Measurements from ENCODE around the gene DKC1. TPM values are rescaled to one million over a fixed set of nuclear protein-coding genes. Genes with fewer than 3 reads are reported as not detected.

DKC1 gene
- polyA plus RNA-seq, 1 experiment, result 50.5 TPM

- H3K27ac ChIP-seq (ENCODE audit: low read depth, low read length), result peak overlapping the region; percentile 82
- no peak overlapping the region for H3K4me3 ChIP-seq (ENCODE audit: low read depth, low read length)
- peak; percentile 70 for DNase-seq (ENCODE audit: low read depth, low spot score)
- ChIA-PET CTCF (no interaction called here), POLR2A (no interaction called here)
- TF ChIP-seq, protein P1, sequence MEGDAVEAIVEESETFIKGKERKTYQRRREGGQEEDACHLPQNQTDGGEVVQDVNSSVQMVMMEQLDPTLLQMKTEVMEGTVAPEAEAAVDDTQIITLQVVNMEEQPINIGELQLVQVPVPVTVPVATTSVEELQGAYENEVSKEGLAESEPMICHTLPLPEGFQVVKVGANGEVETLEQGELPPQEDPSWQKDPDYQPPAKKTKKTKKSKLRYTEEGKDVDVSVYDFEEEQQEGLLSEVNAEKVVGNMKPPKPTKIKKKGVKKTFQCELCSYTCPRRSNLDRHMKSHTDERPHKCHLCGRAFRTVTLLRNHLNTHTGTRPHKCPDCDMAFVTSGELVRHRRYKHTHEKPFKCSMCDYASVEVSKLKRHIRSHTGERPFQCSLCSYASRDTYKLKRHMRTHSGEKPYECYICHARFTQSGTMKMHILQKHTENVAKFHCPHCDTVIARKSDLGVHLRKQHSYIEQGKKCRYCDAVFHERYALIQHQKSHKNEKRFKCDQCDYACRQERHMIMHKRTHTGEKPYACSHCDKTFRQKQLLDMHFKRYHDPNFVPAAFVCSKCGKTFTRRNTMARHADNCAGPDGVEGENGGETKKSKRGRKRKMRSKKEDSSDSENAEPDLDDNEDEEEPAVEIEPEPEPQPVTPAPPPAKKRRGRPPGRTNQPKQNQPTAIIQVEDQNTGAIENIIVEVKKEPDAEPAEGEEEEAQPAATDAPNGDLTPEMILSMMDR (IDR thresholded peaks at IDR 0.05; ENCODE audit: low read depth, low read length), result no peak
- H3K27me3 ChIP-seq (ENCODE audit: control insufficient read depth, insufficient read depth, low read length), result no peaks in the 10 kb centered on the region
- no peaks in the 10 kb centered on the region for H3K9me3 ChIP-seq (ENCODE audit: control insufficient read depth, insufficient read depth, low read length)
These were observed 26.8 kb upstream of the DKC1 start for GRCh38 chrX:154735695-154736393.

DNA sequence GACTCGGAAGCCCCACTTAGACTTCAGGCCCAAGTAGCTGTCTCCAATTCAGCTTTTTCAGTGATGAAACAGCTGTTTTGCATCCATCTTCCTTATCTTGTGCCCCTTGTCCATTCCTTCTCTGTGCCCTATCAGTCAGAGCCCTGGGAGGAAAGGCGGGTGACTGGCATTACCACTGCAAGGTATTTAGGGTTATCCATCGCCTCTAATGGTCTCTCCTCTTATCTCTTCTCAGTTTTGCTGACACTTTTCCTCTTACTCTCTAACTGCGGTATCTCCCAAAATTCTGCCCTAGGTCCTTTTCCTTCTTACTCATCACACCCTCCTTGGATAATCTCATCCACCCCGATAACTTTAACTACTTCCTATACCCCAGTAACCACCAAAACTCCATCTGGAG is 25.5 kb upstream of the DKC1 start:
- POLR2A ChIA-PET, result no interaction called here
- H3K9me3 ChIP-seq (ENCODE audit: control insufficient read depth, insufficient read depth, low read length), result no peaks in the 10 kb centered on the region
- CTCF ChIA-PET, result interaction anchor here (3.4 kb wide), 1 partner anchor 11 kb away, joined by 30 read pairs; no protein-coding TSS in a partner anchor
- no peak overlapping the region for H3K4me3 ChIP-seq (ENCODE audit: low read depth, low read length)
- H3K27ac ChIP-seq (ENCODE audit: low read depth, low read length), result peak overlapping the region; percentile 47
- DNase-seq (ENCODE audit: low read depth, low spot score), result no peak
- H3K27me3 ChIP-seq (ENCODE audit: control insufficient read depth, insufficient read depth, low read length), result no peaks in the 10 kb centered on the region
- TF ChIP-seq, protein P1 (IDR thresholded peaks at IDR 0.05; ENCODE audit: low read depth, low read length), result no peak

- POLR2A ChIA-PET, result interaction anchor here (1.2 kb wide), 1 partner anchor 10 kb away, joined by 3 read pairs; no protein-coding TSS in a partner anchor
These were observed 24.5 kb upstream of the DKC1 start for GRCh38 chrX:154738011-154738738.

GRCh38 chrX:154739952-154740465 is 22.7 kb upstream of the DKC1 start:
- Histone ChIP-seq H3K4me3 (ENCODE audit: low read depth, low read length) (no peak overlapping the region), H3K27me3 (ENCODE audit: control insufficient read depth, insufficient read depth, low read length) (no peaks in the 10 kb centered on the region), H3K27ac (ENCODE audit: low read depth, low read length) (no peak overlapping the region), H3K9me3 (ENCODE audit: control insufficient read depth, insufficient read depth, low read length) (no peaks in the 10 kb centered on the region)
- POLR2A ChIA-PET, result no interaction called here
- DNase-seq (ENCODE audit: low read depth, low spot score), result no peak
- TF ChIP-seq, protein P1 (IDR thresholded peaks at IDR 0.05; ENCODE audit: low read depth, low read length), result no peak
- CTCF ChIA-PET, result interaction anchor here (3.4 kb wide), 1 partner anchor 9 kb away, joined by 30 read pairs; no protein-coding TSS in a partner anchor

More at GRCh38 chrX:154738011-154738738, 24.5 kb upstream of the DKC1 start:
- Histone ChIP-seq H3K9me3 (ENCODE audit: control insufficient read depth, insufficient read depth, low read length) (no peaks in the 10 kb centered on the region), H3K27me3 (ENCODE audit: control insufficient read depth, insufficient read depth, low read length) (no peaks in the 10 kb centered on the region), H3K27ac (ENCODE audit: low read depth, low read length) (peak overlapping the region; percentile 47), H3K4me3 (ENCODE audit: low read depth, low read length) (no peak overlapping the region)
- TF ChIP-seq, protein P1 (IDR thresholded peaks at IDR 0.05; ENCODE audit: low read depth, low read length), result no peak
- no peak for DNase-seq (ENCODE audit: low read depth, low spot score)
- CTCF ChIA-PET, result interaction anchor here (3.4 kb wide), 1 partner anchor 10 kb away, joined by 30 read pairs; no protein-coding TSS in a partner anchor

DNA sequence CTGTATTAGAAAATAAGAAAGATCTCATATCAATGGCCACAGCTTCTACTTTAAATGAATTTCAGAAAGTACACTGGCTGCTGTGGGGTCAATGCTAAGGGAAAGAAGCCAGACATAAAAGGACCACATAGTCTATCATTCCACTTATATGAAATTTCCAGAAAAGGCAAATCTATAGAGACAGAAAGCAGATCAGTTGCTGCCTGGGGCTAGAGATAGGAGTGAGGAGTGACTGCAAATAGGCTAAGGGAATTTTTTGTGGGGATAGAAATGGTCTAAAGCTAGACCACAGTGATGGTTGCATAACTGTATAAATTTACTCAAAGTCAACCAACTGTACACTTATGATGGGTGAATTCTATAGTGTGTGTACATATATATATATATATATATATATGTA is 20.1 kb upstream of the DKC1 start:
- ChIA-PET CTCF (no interaction called here), POLR2A (no interaction called here)
- H3K4me3 ChIP-seq (ENCODE audit: low read depth, low read length), result no peak overlapping the region
- no peak overlapping the region for H3K27ac ChIP-seq (ENCODE audit: low read depth, low read length)
- TF ChIP-seq, protein P1 (IDR thresholded peaks at IDR 0.05; ENCODE audit: low read depth, low read length), result no peak
- DNase-seq (ENCODE audit: low read depth, low spot score), result no peak
- H3K9me3 ChIP-seq (ENCODE audit: control insufficient read depth, insufficient read depth, low read length), result no peaks in the 10 kb centered on the region
- H3K27me3 ChIP-seq (ENCODE audit: control insufficient read depth, insufficient read depth, low read length), result no peaks in the 10 kb centered on the region
